CD4-positive, alpha-beta memory T cell (primary cell): ENCODE results near the gene MMD2. TPM values are rescaled to one million over a fixed set of nuclear protein-coding genes. Genes with fewer than 3 reads are reported as not detected.

Experiments
- CTCF ChIA-PET: fragments of 350-600 bp; sonication (Branson Sonifier 250); formaldehyde crosslinking; loops from one replicate; lab custom pipeline; 2021; ENCODE audit warnings: inconsistent platforms; ENCODE audit not compliant: partially characterized antibody; lab: Charles Lee
- POLR2A ChIA-PET: fragments of 350-600 bp; sonication (Branson Sonifier 250); formaldehyde crosslinking; loops from one replicate; lab custom pipeline; 2021; ENCODE audit not compliant: partially characterized antibody; lab: Charles Lee
- DNase-seq, 5 donors: peaks; one replicate each; pipeline versions ENCODE4 v3.0.0 to v3.0.0-alpha.2; 2020 to 2022; ENCODE audit warnings: mixed read lengths in 1 of 5
- H3K27ac ChIP-seq: one replicate; pipeline ENCODE4 v1.7.0; 2013; ENCODE audit warnings: low read depth, low read length
- H3K27me3 ChIP-seq: 2 replicates; pipeline ENCODE4 v1.7.0; 2013; ENCODE audit warnings: mild to moderate bottlenecking, low read length, moderate library complexity; ENCODE audit not compliant: insufficient read depth
- H3K36me3 ChIP-seq: 2 replicates; pipeline ENCODE4 v1.7.0; 2013; ENCODE audit warnings: mild to moderate bottlenecking, low read length, moderate library complexity; ENCODE audit not compliant: insufficient read depth
- H3K4me1 ChIP-seq: 2 replicates; pipeline ENCODE4 v1.7.0; 2013; ENCODE audit warnings: mild to moderate bottlenecking, low read length, moderate library complexity; ENCODE audit not compliant: insufficient read depth
- H3K4me3 ChIP-seq, 2 donors: one replicate each; pipeline ENCODE4 v1.7.0; 2013; ENCODE audit warnings: low read length in 2 of 2, mild to moderate bottlenecking in 1 of 2
- H3K9me3 ChIP-seq, 2 donors: one replicate each; pipeline ENCODE4 v1.7.0; 2013; ENCODE audit warnings: low read length in 2 of 2, control low read depth in 1 of 2; ENCODE audit not compliant: control insufficient read depth in 1 of 2
- H3K27ac Mint-ChIP-seq, 7 donors: one replicate each; pipeline ENCODE4 v1.8.0; 2020 to 2021; ENCODE audit warnings: mixed read lengths in 7 of 7, mild to moderate bottlenecking in 6 of 7, inconsistent platforms in 3 of 7, moderate library complexity in 3 of 7
- H3K27me3 Mint-ChIP-seq, 2 donors: one replicate each; pipeline ENCODE4 v1.8.0; 2020 to 2021; ENCODE audit warnings: mixed read lengths in 2 of 2
- H3K36me3 Mint-ChIP-seq, 2 donors: one replicate each; pipeline ENCODE4 v1.8.0; 2020 to 2021; ENCODE audit warnings: mixed read lengths in 2 of 2, inconsistent platforms in 1 of 2, mild to moderate bottlenecking in 1 of 2
- H3K4me1 Mint-ChIP-seq, 4 donors: one replicate each; pipeline ENCODE4 v1.8.0; 2020 to 2021; ENCODE audit warnings: mixed read lengths in 4 of 4, mild to moderate bottlenecking in 1 of 4
- H3K4me3 Mint-ChIP-seq, 8 donors: one replicate each; pipeline ENCODE4 v1.8.0; 2020 to 2021; ENCODE audit warnings: mixed read lengths in 8 of 8, mild to moderate bottlenecking in 7 of 8, moderate library complexity in 6 of 8, inconsistent platforms in 3 of 8
- H3K9me3 Mint-ChIP-seq, 8 donors: one replicate each; pipeline ENCODE4 v1.8.0; 2020 to 2021; ENCODE audit warnings: mixed read lengths in 8 of 8, mild to moderate bottlenecking in 5 of 8, inconsistent platforms in 3 of 8, moderate library complexity in 1 of 8
- intact Hi-C: fragments of 100-400 bp; cut with micrococcal nuclease; formaldehyde crosslinking; loops from one replicate; pipeline ENCODE4 v1.15.1; 2023
- polyA plus RNA-seq, 2 donors: library from polyadenylated mRNA; unstranded; fragments of 300-500 nt; fragmentation: Illumina TruSeq; gene quantifications; one replicate each; pipeline ENCODE4 v1.2.3, GENCODE V29; 2021
- total RNA-seq, 2 experiments: library from RNA; stranded (reverse); gene quantifications; one replicate each; pipeline ENCODE4 v1.2.3, GENCODE V29; 2021

Gene MMD2
- total and polyA plus RNA-seq, 4 experiments from 2014 or later: not detected

GRCh38 chr7:4939971-4940728 is 18.8 kb downstream of the MMD2 start:
- Mint-ChIP-seq H3K27me3 (peaks cover 0 to 2% of the 10 kb centered on the region in 2 donors), H3K4me3 (no peak overlapping the region), H3K27ac (no peak overlapping the region), H3K36me3 (no peaks in the 10 kb centered on the region), H3K4me1 (no peaks in the 10 kb centered on the region), H3K9me3 (no peaks in the 10 kb centered on the region)
- Histone ChIP-seq H3K9me3 (no peaks in the 10 kb centered on the region), H3K4me3 (no peak overlapping the region), H3K27me3 (no peaks in the 10 kb centered on the region), H3K36me3 (no peaks in the 10 kb centered on the region), H3K4me1 (no peaks in the 10 kb centered on the region), H3K27ac (no peak overlapping the region)
- intact Hi-C loops: no loop called here
- CTCF ChIA-PET: no interaction called here
- DNase-seq: no peak
- POLR2A ChIA-PET: no interaction called here

- Mint-ChIP-seq H3K9me3 (no peaks in the 10 kb centered on the region), H3K36me3 (no peaks in the 10 kb centered on the region), H3K4me3 (no peak overlapping the region), H3K27ac (no peak overlapping the region), H3K4me1 (no peaks in the 10 kb centered on the region), H3K27me3 (peaks cover 0 to 2% of the 10 kb centered on the region in 2 donors)
- Histone ChIP-seq H3K4me3 (no peak overlapping the region), H3K4me1 (no peaks in the 10 kb centered on the region), H3K36me3 (no peaks in the 10 kb centered on the region), H3K27me3 (no peaks in the 10 kb centered on the region), H3K27ac (no peak overlapping the region), H3K9me3 (no peaks in the 10 kb centered on the region)
- intact Hi-C loops: no loop called here
- POLR2A ChIA-PET: no interaction called here
- CTCF ChIA-PET: no interaction called here
- no peak for DNase-seq
These were observed 21.6 kb downstream of the MMD2 start for GRCh38 chr7:4937411-4937810.

- H3K36me3 ChIP-seq: no peaks in the 10 kb centered on the region
- no peaks in the 10 kb centered on the region for H3K9me3 ChIP-seq
- Mint-ChIP-seq H3K9me3 (no peaks in the 10 kb centered on the region), H3K4me3 (no peak overlapping the region), H3K36me3 (no peaks in the 10 kb centered on the region), H3K27me3 (peaks cover 0 to 2% of the 10 kb centered on the region in 2 donors), H3K27ac (no peak overlapping the region), H3K4me1 (no peaks in the 10 kb centered on the region)
- POLR2A ChIA-PET: no interaction called here
- no peaks in the 10 kb centered on the region for H3K4me1 ChIP-seq
- no peak overlapping the region for H3K27ac ChIP-seq
- CTCF ChIA-PET: no interaction called here
- intact Hi-C loops: no loop called here
- H3K4me3 ChIP-seq: no peak overlapping the region
- H3K27me3 ChIP-seq: no peaks in the 10 kb centered on the region
- DNase-seq: no peak
These were observed 24.5 kb downstream of the MMD2 start for GRCh38 chr7:4934419-4935025.

GRCh38 chr7:4931943-4932342 is 27.0 kb downstream of the MMD2 start:
- no peaks in the 10 kb centered on the region for H3K4me1 Mint-ChIP-seq
- CTCF ChIA-PET: no interaction called here
- peaks cover 0 to 5% of the 10 kb centered on the region in 2 donors for H3K27me3 Mint-ChIP-seq
- Histone ChIP-seq H3K4me1 (no peaks in the 10 kb centered on the region), H3K4me3 (no peak overlapping the region), H3K36me3 (no peaks in the 10 kb centered on the region), H3K27ac (no peak overlapping the region), H3K9me3 (no peaks in the 10 kb centered on the region), H3K27me3 (no peaks in the 10 kb centered on the region)
- H3K4me3 Mint-ChIP-seq: no peak overlapping the region
- H3K36me3 Mint-ChIP-seq: no peaks in the 10 kb centered on the region
- H3K9me3 Mint-ChIP-seq: no peaks in the 10 kb centered on the region
- intact Hi-C loops: no loop called here
- POLR2A ChIA-PET: no interaction called here
- no peak overlapping the region for H3K27ac Mint-ChIP-seq
- DNase-seq: no peak

GRCh38 chr7:4929005-4929404 is 30.0 kb downstream of the MMD2 start:
- no peaks in the 10 kb centered on the region for H3K36me3 ChIP-seq
- ChIA-PET POLR2A (no interaction called here), CTCF (no interaction called here)
- H3K36me3 Mint-ChIP-seq: no peaks in the 10 kb centered on the region
- no peaks in the 10 kb centered on the region for H3K9me3 Mint-ChIP-seq
- H3K4me3 ChIP-seq: no peak overlapping the region
- no peaks in the 10 kb centered on the region for H3K27me3 ChIP-seq
- no peak for DNase-seq
- H3K27ac ChIP-seq: no peak overlapping the region
- intact Hi-C loops: no loop called here
- no peaks in the 10 kb centered on the region for H3K9me3 ChIP-seq
- H3K4me3 Mint-ChIP-seq: no peak overlapping the region
- no peak overlapping the region for H3K27ac Mint-ChIP-seq
- no peaks in the 10 kb centered on the region for H3K4me1 ChIP-seq
- no peaks in the 10 kb centered on the region for H3K4me1 Mint-ChIP-seq
- peaks cover 0 to 3% of the 10 kb centered on the region in 2 donors for H3K27me3 Mint-ChIP-seq

- Histone ChIP-seq H3K4me3 (no peak overlapping the region), H3K36me3 (no peaks in the 10 kb centered on the region), H3K4me1 (no peaks in the 10 kb centered on the region), H3K27me3 (no peaks in the 10 kb centered on the region), H3K27ac (no peak overlapping the region), H3K9me3 (no peaks in the 10 kb centered on the region)
- Mint-ChIP-seq H3K36me3 (no peaks in the 10 kb centered on the region), H3K27me3 (peaks cover 0 to 3% of the 10 kb centered on the region in 2 donors), H3K9me3 (no peaks in the 10 kb centered on the region), H3K4me3 (no peak overlapping the region), H3K27ac (no peak overlapping the region), H3K4me1 (no peaks in the 10 kb centered on the region)
- CTCF ChIA-PET: no interaction called here
- intact Hi-C loops: no loop called here
- POLR2A ChIA-PET: no interaction called here
- no peak for DNase-seq
These were observed 30.5 kb downstream of the MMD2 start for GRCh38 chr7:4928445-4928844.

- peaks cover 0 to 7% of the 10 kb centered on the region in 2 donors for H3K27me3 Mint-ChIP-seq
- H3K27ac ChIP-seq: no peak overlapping the region
- no peak for DNase-seq
- no peaks in the 10 kb centered on the region for H3K36me3 ChIP-seq
- ChIA-PET POLR2A (no interaction called here), CTCF (no interaction called here)
- H3K9me3 Mint-ChIP-seq: peaks cover 0 to 8% (median 0%) of the 10 kb centered on the region in 8 donors
- no peak overlapping the region for H3K4me3 Mint-ChIP-seq
- H3K27me3 ChIP-seq: no peaks in the 10 kb centered on the region
- H3K36me3 Mint-ChIP-seq: no peaks in the 10 kb centered on the region
- H3K4me3 ChIP-seq: no peak overlapping the region
- H3K9me3 ChIP-seq: no peaks in the 10 kb centered on the region
- no peak overlapping the region for H3K27ac Mint-ChIP-seq
- intact Hi-C loops: no loop called here
- no peaks in the 10 kb centered on the region for H3K4me1 ChIP-seq
- no peaks in the 10 kb centered on the region for H3K4me1 Mint-ChIP-seq
These were observed 38.8 kb downstream of the MMD2 start for GRCh38 chr7:4919969-4920766.
